Heart left ventricle (tissue), 16 donors: ENCODE measurements around the gene ARHGEF7. TPM values are rescaled to one million over a fixed set of nuclear protein-coding genes. Genes with fewer than 3 reads are reported as not detected.

Experiments used
- ATAC-seq, 4 donors: fragments of 200-7000 bp; cut with Tn5 transposase; one replicate each; pipeline ENCODE4 v1.9.1; 2020 to 2022; ENCODE audit warnings: moderate library complexity in 4 of 4, mild to moderate bottlenecking in 3 of 4, moderate number of reproducible peaks in 1 of 4
- DNase-seq, 5 donors: peaks; one replicate each; pipeline ENCODE4 v3.0.0-alpha.2; 2020
- H3K27ac ChIP-seq, 12 donors: fragments of 200-600 bp; sonication (generic) in 4 of 12; one replicate each; pipeline versions ENCODE4 v1.5.0 to v1.8.0; 2016 to 2022; ENCODE audit warnings: mild to moderate bottlenecking in 2 of 12
- H3K27me3 ChIP-seq, 9 donors: fragments of 200-600 bp; sonication (generic) in 2 of 9; one replicate each; pipeline versions ENCODE4 v1.5.1 to v1.8.0; 2016 to 2022; ENCODE audit warnings: mild to moderate bottlenecking in 3 of 9
- H3K36me3 ChIP-seq, 9 donors: fragments of 200-600 bp; sonication (generic) in 2 of 9; one replicate each; pipeline versions ENCODE4 v1.5.0 to v1.8.0; 2018 to 2022; ENCODE audit warnings: mild to moderate bottlenecking in 2 of 9
- H3K4me1 ChIP-seq, 12 donors: fragments of 200-600 bp; sonication (generic) in 4 of 12; one replicate each; pipeline versions ENCODE4 v1.5.0 to v1.8.0; 2016 to 2022; ENCODE audit warnings: mild to moderate bottlenecking in 3 of 12
- H3K4me3 ChIP-seq, 12 donors: fragments of 200-600 bp; sonication (generic) in 4 of 12; one replicate each; pipeline versions ENCODE4 v1.5.0 to v1.8.0; 2017 to 2022; ENCODE audit warnings: mild to moderate bottlenecking in 9 of 12, moderate library complexity in 4 of 12
- H3K9me3 ChIP-seq, 12 donors: fragments of 200-600 bp; sonication (generic) in 4 of 12; one replicate each; pipeline versions ENCODE4 v1.5.0 to v1.8.0; 2016 to 2022; ENCODE audit warnings: mild to moderate bottlenecking in 1 of 12
- CTCF ChIP-seq, 12 donors: fragments of 200-600 bp; sonication (generic) in 4 of 12; IDR thresholded peaks; one replicate each; pipeline versions ENCODE4 v1.5.0 to v1.8.0; 2018 to 2022; ENCODE audit warnings: antibody characterized with exemption in 12 of 12, mild to moderate bottlenecking in 5 of 12
- POLR2A ChIP-seq, 2 donors: fragments of 450-650 bp; IDR thresholded peaks; one replicate each; pipeline ENCODE4 v1.6.1; 2017; ENCODE audit warnings: antibody characterized with exemption in 2 of 2, mild to moderate bottlenecking in 2 of 2, moderate library complexity in 2 of 2
- WGBS, 4 donors: extraction: QIAGEN DNeasy Blood & Tissue Kit in 2 of 4; methylation state at CpG; one replicate each; pipeline versions ENCODE4 v1.1.5 to v1.1.7; 2013 to 2018; 5-methylcytosine and 5-hydroxymethylcytosine counted together
- intact Hi-C, 10 donors: fragments of 100-400 bp; cut with DNase I; formaldehyde crosslinking; loops; one replicate each; pipeline versions ENCODE4 v1.11.1 to v1.14.2; 2022
- polyA plus RNA-seq, 2 donors: library from polyadenylated mRNA; stranded (reverse); fragments of 200-250 nt; gene quantifications; one replicate each; pipeline ENCODE4 v1.2.3, GENCODE V29; 2013
- total RNA-seq, 9 donors: library from RNA; depleted of rRNA in 2 of 9; stranded (reverse); fragments of >200 nt in 2 of 9; fragmentation: NEBNext Ultra II Directional in 3 of 9; extraction: Animal tissue kit (Norgen Biotek cat#: 25700) in 3 of 9; gene quantifications; one replicate each; pipeline versions ENCODE4 v1.1.0 to v1.2.4, GENCODE V29; 2016 to 2023
- donor health status: ischemic (EF 13 %, LVEDD 7.1; RV severe dilation, severe dysfunction).
- donor health status: healthy with polysubstance abuse.
- donor health status: DM: no; HTN: yes; CAD: no.
- donor health status: DM: no; HTN: no; CAD: no.
- donor health status: ischemic (EF 25% LVEDD 6.9; RV normal size, moderate dysfunction).
- donor health status: ischemic (EF 25% LVEDD 5.7; RV mildly dilated, moderate dysfunction).
- donor health status: healthy.
- donor health status: DM: yes; HTN: yes; CAD: no.
- donor health status: ischemic (EF 35%, LVEDD 5.7; RV mildly dilated, moderate dysfunction).
- donor health status: nonischemic (EF 11% LVEDD 7.7; RV severe dilation, severe dysfunction).
- donor health status: DM: yes; HTN: yes; CAD: no.
- donor health status: PGD.
- donor health status: ischemic (EF 29% LVEDD 5.4; RV normal size, mild dysfunction).
- donor health status: nonischemic (EF 23%, LVEDD 6.1; RV moderate dilation, normal function).

ARHGEF7 gene
- total and polyA plus RNA-seq, 11 donors, result 16.6 to 60.9 (median 37.5) TPM

GRCh38 chr13:111315347-111315995 lies 200.4 kb downstream of the ARHGEF7 start:
- H3K4me3 ChIP-seq, result no peak overlapping the region
- peak in 1 of 4 donors; percentile 15 for ATAC-seq
- DNase-seq, result no peak
- H3K9me3 ChIP-seq, result peaks cover 0 to 16% (median 0%) of the 10 kb centered on the region in 12 donors
- no peak for TF ChIP-seq POLR2A (IDR thresholded peaks at IDR 0.05)
- TF ChIP-seq CTCF (IDR thresholded peaks at IDR 0.05), result no peak
- no peaks in the 10 kb centered on the region for H3K4me1 ChIP-seq
- no peaks in the 10 kb centered on the region for H3K27me3 ChIP-seq
- no peak overlapping the region for H3K27ac ChIP-seq
- 88 to 93% (median 90%) methylated on average over 10 to 15 of the region's 15 CpGs for WGBS, 4 donors
- peaks cover 0 to 19% (median 2%) of the 10 kb centered on the region in 9 donors for H3K36me3 ChIP-seq
- intact Hi-C loops, result no loop called here

- H3K4me3 ChIP-seq, result no peak overlapping the region
- peaks cover 0 to 16% (median 0%) of the 10 kb centered on the region in 12 donors for H3K9me3 ChIP-seq
- intact Hi-C loops, result no loop called here
- H3K36me3 ChIP-seq, result peaks cover 0 to 19% (median 2%) of the 10 kb centered on the region in 9 donors
- no peaks in the 10 kb centered on the region for H3K4me1 ChIP-seq
- H3K27ac ChIP-seq, result no peak overlapping the region
- no peaks in the 10 kb centered on the region for H3K27me3 ChIP-seq
- DNase-seq, result no peak
- no peak for ATAC-seq
- WGBS, 4 donors, result 79 to 84% (median 81%) methylated on average over 10 to 12 of the region's 12 CpGs
- no peak for TF ChIP-seq CTCF (IDR thresholded peaks at IDR 0.05)
- TF ChIP-seq POLR2A (IDR thresholded peaks at IDR 0.05), result no peak
These were observed 201.1 kb downstream of the ARHGEF7 start for GRCh38 chr13:111316161-111316730.

GRCh38 chr13:111317042-111317550 lies 202.0 kb downstream of the ARHGEF7 start:
- Histone ChIP-seq H3K4me1 (no peaks in the 10 kb centered on the region), H3K9me3 (peaks cover 0 to 12% (median 0%) of the 10 kb centered on the region in 12 donors), H3K36me3 (peaks cover 0 to 12% (median 2%) of the 10 kb centered on the region in 9 donors), H3K27ac (no peak overlapping the region), H3K27me3 (no peaks in the 10 kb centered on the region), H3K4me3 (no peak overlapping the region)
- TF ChIP-seq CTCF (IDR thresholded peaks at IDR 0.05) (no peak), POLR2A (IDR thresholded peaks at IDR 0.05) (no peak)
- 90 to 95% (median 93%) methylated on average over 14 of the region's 14 CpGs for WGBS, 4 donors
- DNase-seq (no peak), ATAC-seq (no peak)
- intact Hi-C loops, result no loop called here

- H3K27me3 ChIP-seq, result no peaks in the 10 kb centered on the region
- no peak overlapping the region for H3K27ac ChIP-seq
- no peak overlapping the region for H3K4me3 ChIP-seq
- no peaks in the 10 kb centered on the region for H3K4me1 ChIP-seq
- WGBS, 4 donors, result 84 to 91% (median 87%) methylated on average over 29 of the region's 29 CpGs
- intact Hi-C loops, result no loop called here
- ATAC-seq (no peak), DNase-seq (no peak)
- TF ChIP-seq CTCF (IDR thresholded peaks at IDR 0.05), result no peak
- H3K36me3 ChIP-seq, result peaks cover 0 to 12% (median 2%) of the 10 kb centered on the region in 9 donors
- H3K9me3 ChIP-seq, result peaks cover 0 to 6% (median 0%) of the 10 kb centered on the region in 12 donors
These were observed 202.6 kb downstream of the ARHGEF7 start for GRCh38 chr13:111317571-111318345.
